Measurements from ENCODE around the gene ZNF804A.

DNA sequence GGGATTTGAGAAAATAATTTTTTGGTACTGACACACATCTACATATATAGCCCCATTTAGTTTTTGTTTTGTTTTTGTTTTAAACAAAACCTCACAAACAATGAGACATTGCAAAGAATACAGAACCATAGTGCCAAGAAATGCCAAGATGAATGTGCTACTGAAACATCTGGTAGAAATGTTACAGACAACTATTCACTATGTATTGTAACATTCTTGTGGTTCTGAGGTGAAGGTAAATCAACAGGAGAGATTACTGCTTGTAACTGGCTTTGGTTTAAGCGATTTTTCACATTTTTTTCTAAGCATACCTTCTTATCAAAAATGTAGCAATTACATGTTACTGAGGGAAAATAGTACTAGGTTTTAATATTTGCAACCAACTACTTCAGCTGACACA, 281.3 kb downstream of the ZNF804A start:
- TF ChIP-seq POLR2A (IDR thresholded peaks at IDR 0.05): no peak
- TF ChIP-seq, protein P1, sequence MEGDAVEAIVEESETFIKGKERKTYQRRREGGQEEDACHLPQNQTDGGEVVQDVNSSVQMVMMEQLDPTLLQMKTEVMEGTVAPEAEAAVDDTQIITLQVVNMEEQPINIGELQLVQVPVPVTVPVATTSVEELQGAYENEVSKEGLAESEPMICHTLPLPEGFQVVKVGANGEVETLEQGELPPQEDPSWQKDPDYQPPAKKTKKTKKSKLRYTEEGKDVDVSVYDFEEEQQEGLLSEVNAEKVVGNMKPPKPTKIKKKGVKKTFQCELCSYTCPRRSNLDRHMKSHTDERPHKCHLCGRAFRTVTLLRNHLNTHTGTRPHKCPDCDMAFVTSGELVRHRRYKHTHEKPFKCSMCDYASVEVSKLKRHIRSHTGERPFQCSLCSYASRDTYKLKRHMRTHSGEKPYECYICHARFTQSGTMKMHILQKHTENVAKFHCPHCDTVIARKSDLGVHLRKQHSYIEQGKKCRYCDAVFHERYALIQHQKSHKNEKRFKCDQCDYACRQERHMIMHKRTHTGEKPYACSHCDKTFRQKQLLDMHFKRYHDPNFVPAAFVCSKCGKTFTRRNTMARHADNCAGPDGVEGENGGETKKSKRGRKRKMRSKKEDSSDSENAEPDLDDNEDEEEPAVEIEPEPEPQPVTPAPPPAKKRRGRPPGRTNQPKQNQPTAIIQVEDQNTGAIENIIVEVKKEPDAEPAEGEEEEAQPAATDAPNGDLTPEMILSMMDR (IDR thresholded peaks at IDR 0.05): no peak

All from esophagus squamous epithelium (tissue), 4 donors.